ENCODE measurements around the gene FAM89A.
A peak's percentile ranks its signal among the peaks of the same experiment; 100 is the strongest.
"Not testable (repeated sequence)": the region's sequence is repeated elsewhere in the genome, so short reads cannot be mapped to it uniquely, and the experiment has no call there.

Gene FAM89A

GRCh38 chr1:230986976-230987375 is 53.1 kb downstream of the FAM89A start:
- no peak for DNase-seq

- no peak for DNase-seq
Measured at GRCh38 chr1:230985711-230986110, 54.3 kb downstream of the FAM89A start.

GRCh38 chr1:230984622-230985515 is 55.2 kb downstream of the FAM89A start:
- DNase-seq, result not testable (repeated sequence)

- no peak for DNase-seq
Measured at GRCh38 chr1:230983811-230984210, 56.2 kb downstream of the FAM89A start.

- DNase-seq, result no peak
Measured at GRCh38 chr1:230982696-230983095, 57.4 kb downstream of the FAM89A start.

GRCh38 chr1:230979952-230980351 is 60.1 kb downstream of the FAM89A start:
- DNase-seq, result no peak

GRCh38 chr1:230979389-230979716 is 60.7 kb downstream of the FAM89A start:
- no peak for DNase-seq

GRCh38 chr1:230978491-230979388 is 61.3 kb downstream of the FAM89A start, which contains the start of the genes ARV1 and TTC13:
Gene ARV1 (plus strand): TSS chr1:230979094. CDS start chr1:230979106, 12 bp downstream.
Gene TTC13 (minus strand): TSS chr1:230978861. CDS start chr1:230978830, 31 bp downstream.
- peak; percentile 97 to 98 for DNase-seq

GRCh38 chr1:230977761-230978490 is 62.1 kb downstream of the FAM89A start:
- DNase-seq, result peak; percentile 15 to 36

- peak in 1 of 2 experiments; percentile 9 for DNase-seq
Measured at GRCh38 chr1:230976825-230977747, 63.0 kb downstream of the FAM89A start.

- no peak for DNase-seq
Measured at GRCh38 chr1:230976360-230976759, 63.7 kb downstream of the FAM89A start.

- no peak for DNase-seq
Measured at GRCh38 chr1:230975636-230976035, 64.4 kb downstream of the FAM89A start.

- DNase-seq, result peak; percentile 16 to 42
Measured at GRCh38 chr1:230972855-230973271, 67.2 kb downstream of the FAM89A start.

- no peak for DNase-seq
Measured at GRCh38 chr1:230971771-230972170, 68.3 kb downstream of the FAM89A start.

GRCh38 chr1:230970432-230970831 is 69.6 kb downstream of the FAM89A start:
- no peak for DNase-seq

Data from stimulated activated CD4-positive, alpha-beta T cell treated with anti-CD3 and anti-CD28 coated beads, Interleukin-4, amount 100 ng/mL, for 4 hours (primary cell).